A549 (cell line): ENCODE measurements around the gene PDZD7. TPM values are rescaled to one million over a fixed set of nuclear protein-coding genes. Genes with fewer than 3 reads are reported as not detected.

Source experiments
- ATAC-seq, 2 experiments: fragments of 200-7000 bp in 1 of 2; fragments of >200 bp in 1 of 2; cut with Nextera tagmentation in 1 of 2; cut with Tn5 transposase in 1 of 2; 3 replicates each; pipeline versions ENCODE4 v1.8.0 to v1.9.1; 2018 to 2020; ENCODE audit warnings: mild to moderate bottlenecking in 1 of 2, moderate library complexity in 1 of 2
- CTCF ChIA-PET: fragments of 300-600 bp; sonication (Branson Sonifier 250); formaldehyde crosslinking; extraction: SDS; loops from one replicate; lab custom pipeline; 2021; ENCODE audit warnings: antibody characterized with exemption, inconsistent platforms; lab: Yijun Ruan, JAX
- POLR2A ChIA-PET: fragments of 350-600 bp; formaldehyde crosslinking; extraction: SDS; loops from one replicate; lab custom pipeline; 2021; ENCODE audit warnings: antibody characterized with exemption, inconsistent platforms; lab: Yijun Ruan, JAX
- DNase-seq, 2 experiments: peaks; one replicate each; pipeline versions ENCODE4 v3.0.0 to v3.0.0-alpha.2; 2011 to 2016; ENCODE audit warnings: low read depth in 1 of 2, low spot score in 1 of 2
- FAIRE-seq: peaks from 2 replicates; lab custom pipeline; 2011; peaks lifted over from hg19 to GRCh38; lab: Jason Lieb, UNC
- H3K27ac ChIP-seq, 2 experiments: fragments of >200 bp; sonication (Bioruptor Twin); formaldehyde crosslinking; 3 replicates each; pipeline ENCODE4 v1.5.1; 2016 to 2017
- H3K4me1 ChIP-seq: fragments of >200 bp; sonication (Bioruptor Twin); formaldehyde crosslinking; 3 replicates; pipeline ENCODE4 v1.6.1; 2016
- H3K4me2 ChIP-seq: fragments of >200 bp; sonication (Bioruptor Twin); formaldehyde crosslinking; 3 replicates; pipeline ENCODE4 v1.6.1; 2016
- H3K4me3 ChIP-seq: fragments of >200 bp; sonication (Bioruptor Twin); formaldehyde crosslinking; 3 replicates; pipeline ENCODE4 v1.5.1; 2016
- H3K9me3 ChIP-seq: fragments of >200 bp; sonication (Bioruptor Twin); formaldehyde crosslinking; 3 replicates; pipeline ENCODE4 v1.6.1; 2016
- BCL3 ChIP-seq: fragments of >200 bp; sonication (Bioruptor Twin); formaldehyde crosslinking; IDR thresholded peaks from 3 replicates; pipeline ENCODE4 v1.6.1; 2016
- CTCF ChIP-seq: fragments of >200 bp; sonication (Bioruptor Twin); formaldehyde crosslinking; IDR thresholded peaks from 3 replicates; pipeline ENCODE4 v1.5.1; 2016
- EHMT2 ChIP-seq: fragments of 200-600 bp; sonication (generic); IDR thresholded peaks from 2 replicates; pipeline ENCODE4 v1.6.1; 2016; ENCODE audit warnings: antibody characterized with exemption, low read depth, mild to moderate bottlenecking, moderate library complexity
- ELK1 ChIP-seq: fragments of 150-350 bp; IDR thresholded peaks from 2 replicates; pipeline ENCODE4 v1.6.1; 2014; ENCODE audit warnings: low read depth, mild to moderate bottlenecking, low read length
- GATA3 ChIP-seq: IDR thresholded peaks from 2 replicates; pipeline ENCODE4 v1.6.1; 2012; ENCODE audit warnings: borderline replicate concordance
- NR3C1 ChIP-seq: fragments of >200 bp; sonication (Bioruptor Twin); formaldehyde crosslinking; IDR thresholded peaks from 3 replicates; pipeline ENCODE4 v1.6.1; 2017
- PBX3 ChIP-seq: IDR thresholded peaks from 2 replicates; pipeline ENCODE4 v1.6.1; 2012
- POLR2A ChIP-seq: IDR thresholded peaks from 2 replicates; pipeline ENCODE4 v1.6.1; 2012; ENCODE audit warnings: mild to moderate bottlenecking, low read length
- POLR2AphosphoS2 ChIP-seq: conservative IDR thresholded peaks from 2 replicates; pipeline ENCODE4 v1.6.1; 2012; ENCODE audit warnings: low read length, improper control_type of control experiment, inconsistent platforms
- RAD21 ChIP-seq, 2 experiments: fragments of >200 bp in 1 of 2; sonication (Bioruptor Twin) in 1 of 2; formaldehyde crosslinking in 1 of 2; IDR thresholded peaks in 1 of 2; conservative IDR thresholded peaks in 1 of 2; 2 replicates in 1 of 2; 3 replicates in 1 of 2; pipeline ENCODE4 v1.6.1; 2012 to 2018; ENCODE audit warnings: inconsistent platforms in 1 of 2
- ZC3H11A ChIP-seq: fragments of 450-650 bp; IDR thresholded peaks from 2 replicates; pipeline ENCODE4 v1.6.1; 2014; ENCODE audit warnings: antibody characterized with exemption, mild to moderate bottlenecking
- WGBS: methylation state at CpG from one replicate; pipeline ENCODE4 v1.1.6; 2017; ENCODE audit errors: missing lambda C conversion rate; 5-methylcytosine and 5-hydroxymethylcytosine counted together
- polyA plus RNA-seq, 4 experiments: library from polyadenylated mRNA; depleted of rRNA in 3 of 4; stranded (reverse); fragments of >200 nt; fragmentation: RNase III in 1 of 4; extraction: RNeasy Plus Mini Kit Qiagen cat#74134 plus additional on column Dnase treatment in 1 of 4; gene quantifications; 2 replicates in 3 of 4; 3 replicates in 1 of 4; pipeline ENCODE4 v1.2.3, GENCODE V29; 2011 to 2017

PDZD7 gene
- polyA plus RNA-seq, 2 of the 4 experiments (the other 2 are of a cell fraction): 0.21 to 0.56 TPM

- TF ChIP-seq POLR2A (peak; percentile 40), ELK1 (no peak), NR3C1 (no peak), CTCF (peak; percentile 59), GATA3 (no peak), ZC3H11A (no peak), BCL3 (0 out of 3 replicates have a peak, but pooled peaks have one; percentile 1), PBX3 (no peak), EHMT2 (no peak), POLR2AphosphoS2 (no peak)
These were observed 35.4 kb upstream of the PDZD7 start (continued) for GRCh38 chr10:101066146-101066895.

GRCh38 chr10:101065481-101066145 is 34.7 kb upstream of the PDZD7 start:
- FAIRE-seq: no peak
- 92% methylated on average over 3 of the region's 3 CpGs for WGBS

GRCh38 chr10:101064415-101065030 is 33.6 kb upstream of the PDZD7 start:
- CTCF ChIA-PET: interaction anchor here (1.0 to 65.1 kb wide), 6 partner anchors 12 to 1329 kb away, joined by 3 to 2364 read pairs (median 17); partner anchors contain the start of genes KAZALD1, PDZD7 and SFXN3
- H3K4me1 ChIP-seq: peaks cover 36% of the 10 kb centered on the region
- TF ChIP-seq POLR2A: no peak
- no peak overlapping the region for H3K4me3 ChIP-seq
- WGBS: 98% methylated on average over 9 of the region's 9 CpGs
- FAIRE-seq: no peak
- no peaks in the 10 kb centered on the region for H3K9me3 ChIP-seq
- no peak for DNase-seq
- no peak overlapping the region for H3K4me2 ChIP-seq
- POLR2A ChIA-PET: interaction anchor here (0.9 to 1.3 kb wide), 2 partner anchors 13 to 22 kb away, joined by 3 to 5 read pairs; no protein-coding TSS in a partner anchor
- no peak for ATAC-seq
- H3K27ac ChIP-seq: peak overlapping the region in 1 of 2 experiments; percentile 91; a peak in 1 of 6 replicates

More at GRCh38 chr10:101065481-101066145, 34.7 kb upstream of the PDZD7 start:
- DNase-seq: no peak
- TF ChIP-seq BCL3 (0 out of 3 replicates have a peak, but pooled peaks have one; percentile 4), RAD21 (conservative IDR thresholded peaks at IDR 0.05 in 1 of 2, IDR thresholded peaks at IDR 0.05 in 1 of 2) (no peak)
- TF ChIP-seq, all 56 proteins: peak for 1
- ATAC-seq: no peak
- peaks cover 33% of the 10 kb centered on the region for H3K4me1 ChIP-seq
- H3K9me3 ChIP-seq: no peaks in the 10 kb centered on the region
- H3K4me2 ChIP-seq: peak overlapping the region; percentile 84
- peak overlapping the region; percentile 87 to 91 for H3K27ac ChIP-seq
- POLR2A ChIA-PET: interaction anchor here (0.9 to 1.3 kb wide), 2 partner anchors 14 to 23 kb away, joined by 3 to 5 read pairs; no protein-coding TSS in a partner anchor
- peak overlapping the region; percentile 57 for H3K4me3 ChIP-seq
- CTCF ChIA-PET: interaction anchor here (0.8 to 65.1 kb wide), 7 partner anchors 11 to 1328 kb away, joined by 3 to 2364 read pairs (median 10); partner anchors contain the start of genes KAZALD1, PDZD7 and SFXN3
